ENCODE measurements around the gene SNCAIP.
"Not testable (repeated sequence)": the region's sequence is repeated elsewhere in the genome, so short reads cannot be mapped to it uniquely, and the experiment has no call there.

Gene SNCAIP

DNA sequence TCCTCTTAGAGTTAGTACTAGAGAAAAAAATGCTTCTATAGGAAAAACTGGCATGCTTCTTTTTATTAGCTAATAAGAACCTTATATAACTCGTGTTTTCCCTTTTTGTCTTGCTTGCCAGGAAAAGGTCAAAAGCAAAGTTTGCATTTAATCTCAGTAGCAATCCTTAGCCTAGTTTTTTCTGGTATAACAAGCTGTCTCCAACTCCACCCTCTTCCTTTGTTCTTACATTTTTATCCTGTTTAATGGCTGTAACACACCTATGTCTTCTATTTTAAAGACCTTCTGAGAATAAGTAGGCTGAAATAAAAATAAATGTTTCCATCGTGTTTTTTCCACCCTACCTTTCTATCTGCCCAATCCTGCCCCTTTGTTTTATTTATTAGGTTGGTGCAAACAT, 158.3 kb downstream of the SNCAIP start:
- DNase-seq: no peak

DNA sequence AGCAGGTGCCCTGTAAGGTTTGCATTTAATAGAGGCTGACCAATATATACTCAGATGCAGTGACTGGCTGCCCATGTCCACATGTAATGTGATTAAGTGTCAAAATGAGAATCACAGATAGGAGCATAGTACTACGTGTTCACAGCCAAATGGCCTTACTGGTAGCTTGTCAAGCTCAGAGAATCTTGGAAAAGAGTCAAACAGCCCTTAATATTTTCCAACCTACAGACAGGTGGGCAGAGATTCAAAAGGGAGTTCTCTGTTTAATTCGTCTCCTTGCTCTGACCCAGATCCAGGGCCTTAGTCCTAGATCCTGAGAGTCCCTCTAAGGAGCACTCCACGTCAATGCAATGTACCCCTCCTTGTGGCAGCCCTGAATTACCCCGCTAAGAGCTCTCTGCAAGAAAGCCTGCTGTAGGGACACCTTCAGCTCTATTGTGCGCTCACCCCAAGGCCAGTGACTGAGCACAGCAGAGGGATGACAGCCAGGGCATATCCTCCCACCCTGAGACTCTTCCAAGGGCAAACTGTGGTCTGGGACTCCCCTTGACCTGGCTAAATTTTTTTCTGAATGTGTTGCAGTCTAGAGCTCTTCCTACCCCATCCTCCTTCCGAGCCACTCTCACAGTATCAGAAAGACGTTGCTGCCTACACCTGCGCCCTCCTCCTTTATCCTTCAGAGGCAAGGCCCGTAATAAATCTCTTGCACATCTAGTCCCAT, 159.2 kb downstream of the SNCAIP start:
- DNase-seq: no peak

DNA sequence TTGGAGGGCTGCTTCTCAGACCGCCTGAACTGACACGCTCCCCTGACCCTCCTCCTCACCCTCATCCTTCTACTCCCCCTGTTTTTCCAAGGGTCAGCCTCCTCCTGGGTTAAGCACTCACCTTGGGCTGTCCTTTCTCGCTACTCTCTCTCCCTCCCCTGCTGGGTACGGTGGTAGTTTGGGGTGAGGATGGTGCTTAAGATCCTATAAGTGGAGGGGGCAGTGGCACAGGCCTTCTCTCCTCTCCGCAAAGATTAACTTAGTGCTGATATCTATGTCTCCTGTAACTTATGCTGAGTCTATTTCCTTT, 159.7 kb downstream of the SNCAIP start:
- no peak for DNase-seq

DNA sequence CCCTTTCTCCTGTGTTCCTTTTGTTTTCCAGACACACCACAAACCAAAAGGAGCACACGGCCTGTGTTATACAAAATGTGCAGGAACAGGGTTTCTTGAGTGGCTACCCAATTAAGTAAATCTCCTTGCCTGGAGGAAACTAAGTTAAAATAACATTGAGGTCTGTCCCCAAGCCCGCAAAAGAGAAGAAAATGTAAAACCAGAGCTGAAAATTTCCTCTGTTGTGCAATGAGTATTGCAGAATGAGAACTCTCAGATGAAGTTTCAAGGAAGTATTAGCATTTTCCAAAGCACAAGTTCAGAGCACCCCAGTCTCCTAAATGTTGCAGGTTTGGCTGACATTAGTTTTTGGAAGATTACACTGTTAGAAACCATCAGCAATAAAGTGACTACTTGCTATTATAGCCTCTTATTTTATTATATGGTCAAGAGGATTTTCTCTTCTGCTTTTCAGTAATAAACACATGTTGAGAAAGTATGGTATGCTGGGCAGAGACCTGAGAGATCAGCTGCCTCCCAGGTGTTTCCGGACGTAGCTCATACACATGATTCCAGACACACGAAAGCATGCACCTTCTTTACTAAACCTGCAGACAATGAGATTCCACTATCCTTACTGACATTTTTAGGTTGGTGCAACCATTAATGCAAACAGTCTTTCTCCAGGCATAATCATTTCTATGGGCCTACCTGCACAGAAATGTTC, 161.3 kb downstream of the SNCAIP start:
- DNase-seq: no peak

DNA sequence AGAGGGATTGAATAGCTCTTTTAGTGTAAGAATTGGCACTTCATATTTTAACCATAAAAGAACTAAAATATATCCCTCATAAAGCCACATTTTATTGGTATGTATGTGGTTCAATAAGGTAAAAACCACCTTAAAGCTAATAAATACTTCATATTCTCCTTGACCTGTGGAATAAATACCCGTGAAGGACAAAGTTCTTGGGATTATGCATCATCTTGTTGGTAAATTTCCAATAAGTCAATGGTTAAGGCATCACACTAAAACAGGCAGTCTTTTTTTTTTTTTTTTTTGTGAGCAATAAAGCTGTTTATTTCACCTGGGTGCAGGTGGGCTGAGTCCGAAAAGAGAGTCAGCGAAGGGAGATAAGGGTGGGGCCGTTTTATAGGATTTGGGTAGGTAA, 161.9 kb downstream of the SNCAIP start:
- no peak for DNase-seq

DNA sequence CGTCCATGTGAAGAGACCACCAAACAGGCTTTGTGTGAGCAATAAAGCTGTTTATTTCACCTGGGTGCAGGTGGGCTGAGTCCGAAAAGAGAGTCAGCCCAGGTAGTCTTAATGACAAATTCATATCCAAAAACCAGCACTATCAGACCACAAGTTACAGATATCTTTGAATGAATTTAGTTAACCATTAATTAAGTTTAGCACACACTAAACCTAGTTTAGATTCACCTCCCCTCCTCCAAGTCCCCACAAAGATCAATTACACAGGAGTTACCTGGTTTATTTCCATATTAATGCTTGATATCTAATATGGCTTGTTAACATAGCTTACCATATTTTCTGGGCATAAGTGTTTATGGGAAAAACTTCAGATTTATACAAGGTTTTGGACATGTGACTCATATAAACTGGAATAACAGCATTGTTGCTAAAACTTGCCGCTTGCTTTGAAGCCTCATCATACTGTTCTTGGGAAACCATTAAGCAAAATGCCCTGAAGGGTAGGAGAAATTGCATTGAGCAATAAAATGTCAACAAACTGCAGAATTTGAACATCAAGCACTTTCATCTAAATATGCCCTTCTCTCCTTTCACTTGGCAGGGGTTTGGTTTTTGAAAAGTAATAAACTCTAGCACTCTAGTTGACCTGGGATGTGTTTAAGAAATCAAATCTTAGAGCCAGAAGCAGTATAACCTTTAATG, 166.9 kb downstream of the SNCAIP start:
- no peak for DNase-seq

DNA sequence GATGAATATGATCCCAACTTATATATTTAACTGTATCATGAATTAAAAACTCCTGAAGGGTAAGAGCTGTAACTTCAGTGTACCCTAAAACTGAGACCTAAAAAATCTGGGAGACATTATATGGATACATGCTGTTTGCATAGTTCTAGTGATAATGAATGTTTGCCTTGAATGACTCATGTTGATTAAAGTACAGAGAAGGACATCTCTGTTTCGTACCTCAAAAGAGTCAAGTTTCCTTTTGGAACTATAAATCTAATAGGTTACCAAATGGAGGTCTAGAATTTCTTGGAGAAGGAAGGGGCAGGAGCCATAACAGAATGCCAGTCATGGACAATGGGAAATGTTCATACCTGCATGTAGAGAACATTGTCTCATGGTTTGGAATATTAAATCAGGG, 168.1 kb downstream of the SNCAIP start:
- no peak for DNase-seq

DNA sequence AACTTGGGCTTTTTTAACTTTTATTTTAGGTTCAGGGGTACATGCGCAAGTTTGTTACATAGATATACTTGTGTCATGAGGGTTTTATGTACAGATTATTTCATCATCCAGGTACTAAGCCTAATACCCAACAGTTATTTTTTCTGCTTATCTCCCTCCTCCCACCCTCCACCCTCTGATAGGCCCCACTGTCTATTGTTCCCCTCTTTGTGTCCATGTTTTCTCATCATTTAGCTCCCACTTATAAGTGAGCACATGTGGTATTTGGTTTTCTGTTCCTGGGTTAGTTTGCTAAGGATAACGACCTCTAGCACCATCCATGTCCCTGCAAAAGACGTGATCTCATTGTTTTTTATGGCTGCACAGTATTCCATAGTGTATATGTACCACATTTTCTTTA, 172.1 kb downstream of the SNCAIP start:
- no peak for DNase-seq

DNA sequence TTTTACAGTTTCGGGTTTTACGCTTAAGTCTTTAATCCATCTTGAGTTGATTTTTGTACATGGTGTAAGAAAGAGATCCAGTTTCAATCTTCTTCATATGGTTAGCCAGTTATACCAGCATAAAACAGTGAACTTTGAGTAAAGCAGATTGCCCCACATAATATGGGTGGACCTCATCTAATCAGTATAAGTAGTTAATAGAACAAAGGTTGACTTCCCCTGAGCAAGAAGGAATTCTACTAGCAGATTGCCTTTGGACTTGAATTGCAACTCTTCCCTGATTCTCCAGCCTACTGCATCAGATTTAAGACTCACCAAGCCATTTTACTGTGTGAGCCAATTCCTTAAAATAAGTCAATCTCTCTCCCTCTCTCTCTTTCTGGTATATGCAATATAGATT, 173.2 kb downstream of the SNCAIP start:
- no peak for DNase-seq

DNA sequence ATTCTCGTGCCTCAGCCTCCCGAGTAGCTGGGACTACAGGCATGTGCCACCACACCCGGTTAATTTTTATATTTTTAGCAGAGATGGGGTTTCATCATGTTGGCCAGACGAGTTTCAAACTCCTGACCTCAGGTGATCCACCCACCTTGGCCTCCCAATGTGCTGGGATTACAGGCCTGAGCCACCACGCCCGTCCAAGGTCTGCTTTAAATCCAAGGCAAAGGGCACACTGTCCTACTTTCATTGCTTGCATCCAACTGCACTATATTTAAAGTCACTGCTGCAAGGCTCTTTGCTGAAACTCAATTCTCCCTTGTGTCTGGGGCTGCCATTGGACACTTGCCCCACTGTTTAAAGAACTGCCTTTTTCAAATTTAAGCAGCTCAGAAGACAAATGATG, 174.6 kb downstream of the SNCAIP start:
- DNase-seq: not testable (repeated sequence)

DNA sequence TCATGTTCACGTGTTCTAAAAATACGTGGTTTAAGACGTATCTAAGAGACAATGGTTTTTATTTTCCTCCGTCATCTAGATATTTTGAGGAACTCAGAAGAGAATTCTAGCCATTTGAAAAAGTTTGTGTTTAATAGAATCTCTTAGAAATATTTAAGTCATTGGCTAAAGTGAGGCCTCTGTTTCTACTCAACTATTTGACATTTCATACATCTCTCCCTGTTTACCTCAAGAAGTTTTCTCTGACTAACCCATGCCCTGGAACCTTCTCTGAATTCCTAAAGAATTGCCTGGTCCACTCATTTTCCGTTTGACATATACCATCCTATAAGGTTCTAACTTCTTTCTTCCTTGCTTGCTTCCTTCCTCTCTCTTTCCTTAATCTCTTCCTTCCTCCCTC, 178.7 kb downstream of the SNCAIP start:
- no peak for DNase-seq

DNA sequence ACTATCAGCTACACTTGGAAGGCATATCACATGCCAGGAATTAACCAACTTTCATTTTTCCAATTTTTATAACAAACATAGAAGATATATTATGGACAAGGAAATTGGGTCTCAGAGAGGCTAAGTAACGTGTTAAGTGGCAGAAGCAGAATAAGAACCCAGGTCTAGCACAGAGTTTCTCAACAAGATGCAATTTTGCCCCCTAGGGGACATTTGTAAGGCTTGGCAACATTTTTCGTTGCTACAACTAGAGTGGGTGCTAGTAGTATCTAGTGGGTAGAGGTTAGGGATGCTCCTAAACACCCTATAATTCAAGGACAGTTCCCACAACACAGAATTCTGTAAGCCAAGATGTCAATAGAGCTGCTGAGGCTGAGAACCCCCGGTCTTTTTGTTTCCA, 180.6 kb downstream of the SNCAIP start:
- DNase-seq: no peak

DNA sequence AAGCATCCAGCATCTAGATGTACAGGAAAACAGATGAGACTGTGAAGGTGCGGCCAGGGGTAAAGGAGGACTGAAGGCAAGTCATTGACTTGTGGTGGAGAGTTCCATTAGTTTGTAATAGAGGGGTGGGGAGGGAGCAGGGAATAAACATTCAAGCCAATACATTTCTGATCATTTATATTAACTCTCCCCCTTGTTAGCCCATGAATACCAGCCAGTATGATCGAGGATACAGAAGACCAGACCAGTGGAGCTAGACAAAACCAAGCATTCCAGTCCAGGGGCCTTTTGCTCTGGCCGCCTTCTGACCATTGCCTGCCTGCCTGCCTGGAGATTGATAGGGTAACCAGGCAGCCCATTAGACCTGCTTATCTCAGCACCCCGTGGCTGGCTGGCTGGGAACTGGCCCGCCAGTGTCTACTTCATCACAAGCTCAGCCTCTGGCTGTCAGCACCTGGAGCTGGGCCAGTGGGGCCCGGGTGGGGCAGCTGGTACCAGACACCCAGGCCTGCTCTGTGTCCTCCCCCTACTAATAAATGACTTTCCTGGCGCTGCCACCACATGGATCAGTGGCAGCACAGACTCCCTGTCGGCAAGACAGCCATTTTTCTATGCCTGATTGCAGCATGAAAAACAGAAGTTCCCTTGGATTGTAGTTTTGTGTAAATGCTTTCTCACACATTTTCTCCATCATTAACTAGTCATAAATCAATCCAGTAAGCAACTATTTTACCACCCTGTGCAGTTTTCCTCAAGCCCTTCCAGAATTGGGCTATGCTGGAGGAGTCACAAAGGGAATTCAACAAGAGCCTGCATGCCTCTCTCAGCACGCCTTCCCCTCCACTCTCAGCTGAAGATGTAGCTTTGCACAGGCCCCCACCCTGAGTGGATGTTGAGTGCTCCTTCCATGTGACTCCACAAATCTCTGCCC, 181.3 kb downstream of the SNCAIP start:
- DNase-seq: peak; percentile 42

DNA sequence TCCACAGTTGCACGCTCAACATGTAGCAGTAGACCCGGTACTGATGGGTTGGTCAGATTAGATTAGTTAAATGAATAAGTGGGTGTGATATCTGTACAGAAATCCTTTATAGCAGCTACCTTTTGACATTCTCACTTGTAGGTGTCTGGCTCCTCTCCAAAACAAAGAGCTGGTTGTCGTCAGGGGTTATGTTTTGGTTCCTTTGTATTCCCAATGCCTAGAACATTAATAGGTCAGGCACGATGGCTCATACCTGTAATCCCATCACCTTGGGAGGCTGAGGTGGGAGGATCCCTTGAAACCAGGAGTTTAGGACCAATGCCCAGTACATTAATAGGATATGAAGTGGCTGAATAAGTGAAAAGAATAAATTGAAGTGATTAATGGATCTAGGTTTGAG, 182.1 kb downstream of the SNCAIP start:
- DNase-seq: no peak

DNA sequence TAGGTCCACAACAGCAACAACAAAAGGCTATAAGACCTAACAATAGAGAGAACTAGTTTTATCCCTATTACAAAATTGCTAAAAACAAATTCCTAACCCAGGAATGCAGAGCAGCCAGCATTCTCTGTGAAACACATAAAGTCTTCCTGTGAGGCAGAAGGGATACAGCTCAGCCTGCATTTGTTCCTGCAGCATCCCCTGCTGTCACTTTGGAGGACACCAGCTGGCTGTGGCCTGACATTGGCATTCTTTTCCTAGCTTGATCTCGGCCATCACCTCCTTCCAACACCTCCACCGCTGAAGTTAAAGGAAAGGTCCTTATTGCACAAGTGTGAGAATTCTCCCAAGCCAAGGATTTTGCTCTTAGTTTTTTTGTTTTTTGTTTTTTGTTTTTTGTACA, 186.1 kb downstream of the SNCAIP start:
- peak; percentile 78 for DNase-seq

DNA sequence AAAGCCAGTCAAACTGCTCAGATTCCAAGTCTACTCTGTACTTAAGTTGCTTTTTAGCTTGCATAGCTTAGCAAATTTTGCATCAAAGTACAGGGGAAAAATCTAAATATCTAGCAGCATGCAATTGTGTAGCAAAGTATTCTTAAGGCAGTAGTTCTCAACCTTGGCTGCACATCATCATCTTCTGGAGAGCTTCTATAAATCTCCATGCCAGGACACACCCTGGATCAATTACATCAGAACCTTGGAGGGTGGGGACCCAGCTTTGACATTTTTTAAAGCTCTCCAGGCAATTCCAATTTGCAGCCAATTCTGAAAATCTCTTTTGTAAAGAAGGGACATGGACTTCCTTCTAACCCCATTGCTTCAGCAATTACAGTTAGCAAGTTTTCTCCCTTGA, 187.5 kb downstream of the SNCAIP start:
- DNase-seq: peak; percentile 59

DNA sequence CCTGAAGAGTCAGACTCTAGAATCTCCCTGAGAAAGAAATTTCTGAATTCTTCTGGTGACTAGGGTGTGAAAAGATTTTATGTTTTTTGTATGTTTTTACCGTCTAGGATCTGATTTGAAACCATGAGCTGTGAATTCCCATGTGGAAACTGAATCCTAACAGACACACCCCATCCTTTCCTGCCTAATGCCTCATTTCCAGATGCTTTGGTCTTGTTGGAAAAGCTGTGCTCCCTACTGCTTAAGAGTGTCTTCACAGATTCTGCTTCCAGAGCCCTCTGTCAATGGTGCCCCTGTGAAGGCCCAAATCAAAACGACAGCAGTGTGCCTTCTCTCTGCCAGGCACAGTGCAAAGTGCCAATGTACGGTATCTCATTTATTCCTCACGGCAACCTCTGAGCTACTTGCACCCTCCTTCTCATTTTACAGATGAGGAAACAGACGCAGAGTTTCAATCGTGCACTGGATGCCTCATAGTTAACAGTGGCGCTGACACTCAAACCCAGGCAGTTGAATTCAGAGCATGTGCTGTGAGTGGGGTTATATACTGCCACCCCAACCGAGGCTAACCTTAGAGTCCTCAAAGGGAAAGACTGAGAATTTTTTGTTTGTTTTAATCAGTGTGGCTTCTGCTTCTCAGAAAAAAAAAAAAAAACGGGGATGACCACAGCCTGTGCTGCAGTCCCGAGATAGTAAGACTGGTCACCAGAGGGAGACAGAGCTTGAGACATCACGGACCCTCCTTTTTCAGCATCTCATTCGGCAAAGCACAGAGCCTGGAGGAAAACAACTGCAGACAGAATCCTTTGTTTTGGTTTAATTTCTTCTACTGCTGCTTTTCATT, 188.4 kb downstream of the SNCAIP start:
- DNase-seq: peak; percentile 87

DNA sequence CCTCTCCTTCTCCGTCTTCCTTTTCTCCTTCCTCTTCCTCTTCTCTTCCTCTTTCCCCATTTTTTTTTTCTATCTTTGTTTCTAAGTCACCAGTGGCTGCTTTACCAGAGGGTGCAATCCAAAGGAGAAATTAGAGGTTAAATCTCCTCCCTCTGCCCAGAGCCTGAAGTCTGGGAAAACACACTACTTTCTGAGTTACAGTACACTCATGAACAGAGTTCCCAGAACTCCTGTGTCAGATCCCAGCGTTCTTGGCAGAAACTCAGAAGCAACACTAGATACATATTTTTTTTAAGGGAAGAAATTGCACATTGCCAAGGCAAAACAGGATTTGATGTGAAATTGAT, 189.0 kb downstream of the SNCAIP start:
- DNase-seq: peak; percentile 78

DNA sequence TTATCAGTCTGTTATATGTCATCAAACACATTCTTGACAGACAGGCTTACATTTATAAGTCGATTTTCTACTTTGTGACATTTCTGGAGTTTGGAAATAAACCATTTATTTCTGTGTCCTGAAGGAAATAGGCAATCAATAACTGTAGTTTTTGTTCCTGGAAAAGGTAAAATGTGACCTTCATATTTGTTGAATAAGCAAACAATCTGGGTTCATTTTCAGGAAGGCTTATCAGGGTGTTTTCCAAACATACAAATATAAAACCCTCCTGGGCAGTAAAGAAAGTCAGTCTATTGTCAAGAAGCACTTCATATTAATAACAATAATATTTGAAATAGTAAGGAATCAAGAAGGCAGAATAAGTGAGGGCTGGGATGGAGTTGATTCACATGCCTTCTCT, 195.0 kb downstream of the SNCAIP start:
- DNase-seq: no peak

DNA sequence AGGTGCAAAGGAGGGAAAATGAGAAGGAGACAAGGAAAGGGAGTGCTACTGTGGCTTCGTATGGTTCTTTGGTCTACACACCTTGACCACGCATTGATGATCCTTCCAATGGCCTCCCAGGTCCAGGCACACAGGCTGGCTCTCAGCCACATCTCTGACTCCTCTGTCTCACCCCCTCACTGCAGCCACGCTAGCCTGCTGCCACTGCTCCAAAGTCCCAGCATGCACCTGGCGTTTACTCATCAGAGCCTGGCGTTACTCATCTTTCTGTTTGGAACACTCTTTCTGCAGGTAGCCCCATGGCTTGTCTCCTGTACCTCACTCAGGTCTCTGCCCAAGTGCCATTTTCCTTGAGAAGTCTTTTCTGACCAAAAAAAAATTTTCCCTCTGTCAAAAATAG, 195.5 kb downstream of the SNCAIP start:
- DNase-seq: no peak

DNA sequence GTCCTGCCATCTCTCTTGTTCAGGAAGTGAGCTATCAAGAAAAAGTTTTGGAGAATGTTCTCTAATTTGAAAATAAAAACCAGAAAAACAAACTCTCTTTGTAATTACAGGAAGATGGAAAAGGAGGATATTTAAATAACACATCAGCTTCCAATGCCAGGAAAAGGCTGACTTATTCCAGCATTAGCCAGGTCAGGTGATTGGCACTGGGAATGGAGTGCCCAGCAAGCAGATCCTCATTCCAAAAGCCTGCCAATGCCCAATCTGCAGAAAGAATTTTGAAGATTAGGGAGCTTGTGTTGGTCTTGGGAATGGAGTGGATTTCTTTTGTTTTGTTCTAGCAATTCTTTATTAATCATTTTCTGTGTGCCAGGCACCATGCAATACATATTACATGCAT, 196.6 kb downstream of the SNCAIP start:
- no peak for DNase-seq
